ENCODE measurements around the gene LHB.

DNA sequence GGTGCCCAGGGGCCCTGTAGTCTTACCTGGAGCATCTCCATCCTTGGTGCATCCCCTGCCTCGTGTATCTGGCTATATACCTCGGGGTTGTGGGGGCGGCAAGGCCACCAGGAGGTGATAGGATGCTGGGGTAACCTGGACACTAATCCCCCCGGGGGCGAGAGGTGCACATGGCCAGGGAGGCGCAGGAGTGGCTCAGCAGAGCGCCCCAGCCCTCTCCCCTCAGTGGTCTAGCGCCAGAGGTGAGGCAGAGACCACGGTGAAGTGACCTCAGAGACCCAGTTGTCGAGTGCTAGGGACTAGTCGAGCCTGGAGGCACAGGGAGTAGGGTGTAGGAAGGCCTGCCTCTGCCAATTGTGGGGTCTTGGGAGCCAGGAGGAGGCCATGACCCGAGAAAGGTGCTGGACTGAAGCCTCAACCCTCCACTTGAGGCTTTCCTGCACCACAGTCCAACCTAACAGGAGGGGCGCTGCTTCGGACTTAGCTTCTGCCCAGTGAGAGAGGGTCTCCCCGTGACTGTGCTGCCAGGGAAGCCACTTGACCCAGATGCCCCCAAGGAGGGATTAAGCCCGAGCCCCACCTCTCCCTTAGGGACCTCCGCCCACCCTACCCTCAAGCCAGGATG, at the start of gene LHB:
- TF ChIP-seq, protein P1, sequence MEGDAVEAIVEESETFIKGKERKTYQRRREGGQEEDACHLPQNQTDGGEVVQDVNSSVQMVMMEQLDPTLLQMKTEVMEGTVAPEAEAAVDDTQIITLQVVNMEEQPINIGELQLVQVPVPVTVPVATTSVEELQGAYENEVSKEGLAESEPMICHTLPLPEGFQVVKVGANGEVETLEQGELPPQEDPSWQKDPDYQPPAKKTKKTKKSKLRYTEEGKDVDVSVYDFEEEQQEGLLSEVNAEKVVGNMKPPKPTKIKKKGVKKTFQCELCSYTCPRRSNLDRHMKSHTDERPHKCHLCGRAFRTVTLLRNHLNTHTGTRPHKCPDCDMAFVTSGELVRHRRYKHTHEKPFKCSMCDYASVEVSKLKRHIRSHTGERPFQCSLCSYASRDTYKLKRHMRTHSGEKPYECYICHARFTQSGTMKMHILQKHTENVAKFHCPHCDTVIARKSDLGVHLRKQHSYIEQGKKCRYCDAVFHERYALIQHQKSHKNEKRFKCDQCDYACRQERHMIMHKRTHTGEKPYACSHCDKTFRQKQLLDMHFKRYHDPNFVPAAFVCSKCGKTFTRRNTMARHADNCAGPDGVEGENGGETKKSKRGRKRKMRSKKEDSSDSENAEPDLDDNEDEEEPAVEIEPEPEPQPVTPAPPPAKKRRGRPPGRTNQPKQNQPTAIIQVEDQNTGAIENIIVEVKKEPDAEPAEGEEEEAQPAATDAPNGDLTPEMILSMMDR (conservative IDR thresholded peaks at IDR 0.05; ENCODE audit: low read length): no peak
- TF ChIP-seq EZH2phosphoT487 (IDR thresholded peaks at IDR 0.05; ENCODE audit: borderline replicate concordance): no peak
